Stomach (tissue), 9 donors: ENCODE measurements around the gene TEAD3. TPM values are rescaled to one million over a fixed set of nuclear protein-coding genes. Genes with fewer than 3 reads are reported as not detected.

Experiments used
- DNase-seq, 2 donors: peaks; one replicate each; pipeline versions ENCODE4 v3.0.0 to v3.0.0-alpha.2; 2013 to 2019
- H3K27ac ChIP-seq, 5 donors: fragments of 200-600 bp in 4 of 5; sonication (generic) in 4 of 5; one replicate each; pipeline ENCODE4 v1.5.1; 2013 to 2019; ENCODE audit warnings: mild to moderate bottlenecking in 1 of 5, moderate library complexity in 1 of 5
- H3K27me3 ChIP-seq, 3 donors: fragments of 200-600 bp; sonication (generic); one replicate each; pipeline ENCODE4 v1.5.1; 2017 to 2019; ENCODE audit warnings: mixed run types in 1 of 3
- H3K36me3 ChIP-seq, 4 donors: fragments of 200-600 bp; sonication (generic); 1 replicate in 3 of 4; 2 replicates in 1 of 4; pipeline ENCODE4 v1.5.1; 2016 to 2019
- H3K4me1 ChIP-seq, 4 donors: fragments of 200-600 bp; sonication (generic); one replicate each; pipeline ENCODE4 v1.5.1; 2016 to 2019
- H3K4me3 ChIP-seq, 4 donors: fragments of 200-600 bp; sonication (generic) in 3 of 4; one replicate each; pipeline ENCODE4 v1.5.1; 2016 to 2019; ENCODE audit warnings: mild to moderate bottlenecking in 1 of 4
- H3K9me3 ChIP-seq, 4 donors: fragments of 200-600 bp; sonication (generic); one replicate each; pipeline ENCODE4 v1.5.1; 2016 to 2019
- EP300 ChIP-seq: sonication (generic); formaldehyde crosslinking; IDR thresholded peaks from one replicate; pipeline ENCODE4 v1.6.1; 2017; ENCODE audit warnings: antibody characterized with exemption
- POLR2A ChIP-seq, 4 donors: fragments of 450-650 bp; IDR thresholded peaks; one replicate each; pipeline ENCODE4 v1.6.1; 2016; ENCODE audit warnings: antibody characterized with exemption in 4 of 4, control low read depth in 2 of 4, mild to moderate bottlenecking in 1 of 4, moderate library complexity in 1 of 4
- POLR2AphosphoS5 ChIP-seq, 3 donors: sonication (generic); formaldehyde crosslinking; IDR thresholded peaks; one replicate each; pipeline ENCODE4 v1.6.1; 2016; ENCODE audit warnings: antibody characterized with exemption in 3 of 3
- WGBS, 5 donors: extraction: QIAGEN DNeasy Blood & Tissue Kit in 3 of 5; methylation state at CpG; one replicate each; pipeline versions ENCODE4 v1.1.5 to v1.1.7; 2013 to 2018; 5-methylcytosine and 5-hydroxymethylcytosine counted together
- intact Hi-C: fragments of 100-400 bp; cut with DNase I; formaldehyde crosslinking; loops from one replicate; pipeline ENCODE4 v1.15.1; 2023; ENCODE audit warnings: low total_unique reads
- polyA plus RNA-seq, 3 donors: library from polyadenylated mRNA; stranded (reverse); fragments of 200-250 nt; gene quantifications; one replicate each; pipeline ENCODE4 v1.2.3, GENCODE V29; 2013
- total RNA-seq, 5 donors: library from RNA; depleted of rRNA; stranded (reverse); fragments of >200 nt; gene quantifications; one replicate each; pipeline versions ENCODE4 v1.1.0 to v1.2.3, GENCODE V29; 2014 to 2016
- TF ChIP-seq, protein P1 (sequence below), 7 experiments: fragments of 450-650 bp in 4 of 7; fragments of 200-600 bp in 3 of 7; sonication (generic) in 3 of 7; IDR thresholded peaks; one replicate each; pipeline ENCODE4 v1.5.1; 2016 to 2019; ENCODE audit warnings: antibody characterized with exemption in 7 of 7, control low read depth in 2 of 7, mild to moderate bottlenecking in 1 of 7
- donor health status: healthy with polysubstance abuse.
- donor health status: Bipolar disorder and iron deficiency.
- donor health status: healthy.

Gene TEAD3
- total and polyA plus RNA-seq, 8 donors, result 13.0 to 49.1 (median 18.9) TPM

DNA sequence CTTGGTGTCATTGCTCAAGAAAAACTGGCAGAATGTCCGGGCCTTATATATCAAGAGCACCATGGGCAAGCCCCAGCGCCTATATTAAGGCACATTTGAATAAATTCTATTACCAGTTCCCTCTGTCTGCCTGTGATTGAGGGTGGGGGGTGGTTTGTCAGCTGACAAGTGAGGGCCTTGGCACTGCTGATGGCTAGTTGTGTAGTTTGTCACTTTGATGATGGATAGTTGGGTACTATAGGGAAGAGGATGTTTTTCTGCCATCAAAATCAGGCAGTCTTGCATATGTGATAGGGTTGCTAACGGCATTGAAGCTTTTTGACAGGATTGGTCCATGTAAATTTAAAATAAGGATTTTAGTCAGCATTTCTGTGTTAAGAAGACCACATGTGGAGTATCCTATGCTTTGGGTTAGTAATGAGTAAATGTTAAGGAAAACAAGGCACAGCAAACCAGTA is 26.2 kb downstream of the TEAD3 start:
- Histone ChIP-seq H3K9me3 (no peaks in the 10 kb centered on the region), H3K36me3 (peaks cover 36 to 72% (median 64%) of the 10 kb centered on the region in 4 donors), H3K4me1 (peaks cover 20 to 54% (median 39%) of the 10 kb centered on the region in 4 donors), H3K27me3 (no peaks in the 10 kb centered on the region), H3K27ac (peak overlapping the region in 4 of 5 donors; percentile 91 to 95 (median 92)), H3K4me3 (peak overlapping the region in 2 of 4 donors; percentile 83 to 92)
- no peak for DNase-seq
- no peak for TF ChIP-seq POLR2AphosphoS5 (IDR thresholded peaks at IDR 0.05)
- intact Hi-C loops, result no loop called here
- WGBS, 5 donors, result 43 to 59% (median 57%) methylated on average over 3 of the region's 3 CpGs

DNA sequence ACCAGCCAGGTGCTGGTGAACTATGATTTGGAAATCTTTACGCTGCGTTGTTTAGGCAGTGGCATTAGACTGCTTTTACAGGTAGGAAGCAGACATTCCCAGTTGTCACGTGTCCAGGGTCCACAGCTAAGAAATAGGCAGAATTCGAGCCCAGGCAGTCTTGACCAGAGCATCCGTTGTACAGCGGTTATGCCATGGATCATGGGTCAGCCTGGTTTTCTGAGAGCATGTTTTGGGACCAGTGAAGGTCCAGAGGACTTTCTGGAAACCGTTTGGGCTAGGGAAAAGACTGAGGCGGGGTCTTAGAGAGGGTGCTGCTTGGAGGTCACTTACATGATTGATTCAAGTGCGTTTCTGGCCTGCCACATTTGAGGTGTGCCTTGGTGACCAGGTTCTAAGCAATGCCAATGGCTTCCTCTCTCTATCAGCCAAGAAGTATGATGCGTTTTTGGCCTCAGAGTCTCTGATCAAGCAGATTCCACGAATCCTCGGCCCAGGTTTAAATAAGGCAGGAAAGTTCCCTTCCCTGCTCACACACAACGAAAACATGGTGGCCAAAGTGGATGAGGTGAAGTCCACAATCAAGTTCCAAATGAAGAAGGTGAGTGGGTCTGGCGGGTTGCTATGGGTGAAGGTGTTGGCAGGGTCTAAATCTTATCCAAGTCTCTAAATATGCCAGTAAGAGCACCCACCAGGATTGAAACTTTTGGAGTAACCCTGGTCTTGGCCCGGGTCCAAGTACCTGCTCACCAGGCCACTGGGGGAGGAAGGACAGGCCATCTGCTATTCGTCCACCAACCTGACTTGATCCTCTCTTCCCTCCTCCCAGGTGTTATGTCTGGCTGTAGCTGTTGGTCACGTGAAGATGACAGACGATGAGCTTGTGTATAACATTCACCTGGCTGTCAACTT is 26.9 kb downstream of the TEAD3 start:
- no peaks in the 10 kb centered on the region for H3K27me3 ChIP-seq
- H3K4me3 ChIP-seq, result peak overlapping the region; percentile 77 to 92 (median 87)
- no peaks in the 10 kb centered on the region for H3K9me3 ChIP-seq
- H3K36me3 ChIP-seq, result peaks cover 31 to 65% (median 57%) of the 10 kb centered on the region in 4 donors
- DNase-seq, result peak; percentile 39 to 55
- peak overlapping the region in 4 of 5 donors; percentile 91 to 95 (median 92) for H3K27ac ChIP-seq
- intact Hi-C loops, result no loop called here
- 24 to 33% (median 29%) methylated on average over 17 to 18 of the region's 18 CpGs for WGBS, 5 donors
- TF ChIP-seq POLR2AphosphoS5 (IDR thresholded peaks at IDR 0.05), result peak in 1 of 3 donors; percentile 42
- TF ChIP-seq POLR2A (IDR thresholded peaks at IDR 0.05), result no peak
- H3K4me1 ChIP-seq, result peaks cover 20 to 54% (median 39%) of the 10 kb centered on the region in 4 donors

DNA sequence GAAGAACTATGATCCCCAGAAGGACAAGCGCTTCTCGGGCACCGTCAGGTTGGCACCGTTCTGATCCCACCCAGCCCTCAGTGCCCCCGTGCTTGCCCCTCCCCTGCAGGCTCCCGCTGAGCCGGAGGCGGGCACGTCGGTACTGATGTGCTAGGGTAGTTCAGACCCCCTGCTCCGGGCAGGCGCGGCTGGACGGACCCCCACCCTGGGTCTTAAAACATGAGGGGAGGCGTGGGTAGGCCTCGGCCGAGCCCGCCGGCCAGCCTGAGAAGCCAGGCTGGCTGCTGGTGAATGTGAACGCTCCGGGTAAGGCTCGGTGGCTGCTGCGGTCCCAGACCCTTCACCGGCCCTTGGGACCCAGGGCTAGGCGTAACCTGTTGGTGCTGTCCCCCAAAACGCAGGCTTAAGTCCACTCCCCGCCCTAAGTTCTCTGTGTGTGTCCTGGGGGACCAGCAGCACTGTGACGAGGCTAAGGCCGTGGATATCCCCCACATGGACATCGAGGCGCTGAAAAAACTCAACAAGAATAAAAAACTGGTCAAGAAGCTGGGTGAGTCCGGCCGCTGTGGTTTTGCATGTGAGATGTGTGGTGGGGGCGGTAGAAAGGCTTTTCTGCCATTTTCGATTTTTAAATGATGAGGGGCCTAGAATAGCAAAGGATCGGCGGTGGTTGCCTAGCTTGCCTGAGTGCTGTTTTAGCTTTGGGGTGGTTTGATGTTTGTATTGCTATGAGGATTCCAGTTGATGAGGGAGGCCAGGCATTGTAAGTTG is 27.7 kb downstream of the TEAD3 start:
- H3K27ac ChIP-seq, result peak overlapping the region; percentile 90 to 95 (median 92)
- TF ChIP-seq POLR2AphosphoS5 (IDR thresholded peaks at IDR 0.05) (no peak), POLR2A (IDR thresholded peaks at IDR 0.05) (no peak), EP300 (no peak)
- TF ChIP-seq, protein P1, sequence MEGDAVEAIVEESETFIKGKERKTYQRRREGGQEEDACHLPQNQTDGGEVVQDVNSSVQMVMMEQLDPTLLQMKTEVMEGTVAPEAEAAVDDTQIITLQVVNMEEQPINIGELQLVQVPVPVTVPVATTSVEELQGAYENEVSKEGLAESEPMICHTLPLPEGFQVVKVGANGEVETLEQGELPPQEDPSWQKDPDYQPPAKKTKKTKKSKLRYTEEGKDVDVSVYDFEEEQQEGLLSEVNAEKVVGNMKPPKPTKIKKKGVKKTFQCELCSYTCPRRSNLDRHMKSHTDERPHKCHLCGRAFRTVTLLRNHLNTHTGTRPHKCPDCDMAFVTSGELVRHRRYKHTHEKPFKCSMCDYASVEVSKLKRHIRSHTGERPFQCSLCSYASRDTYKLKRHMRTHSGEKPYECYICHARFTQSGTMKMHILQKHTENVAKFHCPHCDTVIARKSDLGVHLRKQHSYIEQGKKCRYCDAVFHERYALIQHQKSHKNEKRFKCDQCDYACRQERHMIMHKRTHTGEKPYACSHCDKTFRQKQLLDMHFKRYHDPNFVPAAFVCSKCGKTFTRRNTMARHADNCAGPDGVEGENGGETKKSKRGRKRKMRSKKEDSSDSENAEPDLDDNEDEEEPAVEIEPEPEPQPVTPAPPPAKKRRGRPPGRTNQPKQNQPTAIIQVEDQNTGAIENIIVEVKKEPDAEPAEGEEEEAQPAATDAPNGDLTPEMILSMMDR (IDR thresholded peaks at IDR 0.05), result no peak
- no peak for DNase-seq
- peak overlapping the region; percentile 77 to 92 (median 87) for H3K4me3 ChIP-seq
- 1 to 6% (median 2%) methylated on average over 18 to 37 of the region's 37 CpGs for WGBS, 5 donors
- H3K27me3 ChIP-seq, result no peaks in the 10 kb centered on the region
- no peaks in the 10 kb centered on the region for H3K9me3 ChIP-seq
- peaks cover 20 to 54% (median 39%) of the 10 kb centered on the region in 4 donors for H3K4me1 ChIP-seq
- peaks cover 23 to 57% (median 49%) of the 10 kb centered on the region in 4 donors for H3K36me3 ChIP-seq
- intact Hi-C loops, result no loop called here

DNA sequence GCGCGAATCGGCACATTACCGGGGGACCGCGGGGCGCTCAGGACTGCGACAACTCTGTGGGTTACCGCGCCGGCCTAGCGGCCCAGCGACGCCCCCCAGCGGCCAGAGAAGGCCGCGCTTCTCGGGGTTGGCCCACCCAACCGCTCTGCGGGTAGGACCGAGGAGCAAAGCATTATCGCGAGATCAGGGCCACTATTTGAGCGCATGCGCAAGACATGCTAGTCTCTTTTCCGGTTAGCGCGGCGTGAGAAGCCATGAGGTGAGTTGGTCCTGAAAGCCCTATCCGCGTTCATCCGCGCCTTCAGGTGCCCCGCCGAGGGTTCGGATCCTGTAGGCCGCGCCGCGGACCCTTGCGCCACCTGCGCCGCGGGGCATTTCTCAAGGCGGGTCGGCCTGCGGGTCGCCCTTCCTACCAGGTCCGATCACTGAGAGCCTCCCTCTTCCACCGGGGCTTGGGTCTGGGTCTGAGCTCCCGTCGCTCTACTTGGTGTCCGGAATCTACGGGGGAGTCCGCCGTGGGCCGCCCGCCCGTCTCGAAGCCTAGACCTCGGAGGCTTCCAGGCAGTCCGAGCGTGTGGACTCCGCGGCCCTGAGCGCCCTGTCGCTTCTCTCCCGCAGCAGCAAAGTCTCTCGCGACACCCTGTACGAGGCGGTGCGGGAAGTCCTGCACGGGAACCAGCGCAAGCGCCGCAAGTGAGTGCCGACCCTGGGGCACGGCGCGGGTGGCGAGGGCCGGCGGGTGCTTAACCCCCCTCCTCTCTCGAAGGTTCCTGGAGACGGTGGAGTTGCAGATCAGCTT is 28.5 kb downstream of the TEAD3 start, which contains the start of gene RPL10A:
Gene RPL10A (plus strand): TSS at position 221 of the 799 bp plus-strand sequence. CDS start 34 bp downstream, at position 255.
- peaks cover 23 to 50% (median 43%) of the 10 kb centered on the region in 4 donors for H3K36me3 ChIP-seq
- peak in 2 of 4 donors; percentile 65 to 85 for TF ChIP-seq POLR2A (IDR thresholded peaks at IDR 0.05)
- peak; percentile 94 to 99 (median 97) for TF ChIP-seq POLR2AphosphoS5 (IDR thresholded peaks at IDR 0.05)
- no peak for TF ChIP-seq EP300
- TF ChIP-seq, protein P1 (IDR thresholded peaks at IDR 0.05), result peak in 5 of 7 experiments; percentile 91 to 97 (median 95)
- no peaks in the 10 kb centered on the region for H3K27me3 ChIP-seq
- 0 to 1% (median 0%) methylated on average over 32 to 86 of the region's 86 CpGs for WGBS, 5 donors
- peak; percentile 97 to 99 for DNase-seq
- peaks cover 20 to 54% (median 39%) of the 10 kb centered on the region in 4 donors for H3K4me1 ChIP-seq
- peak within 1 kb of the TSS; percentile 77 to 92 (median 87) for H3K4me3 ChIP-seq
- intact Hi-C loops, result no loop called here
- peak within 1 kb of the TSS; percentile 90 to 95 (median 92) for H3K27ac ChIP-seq
- no peaks in the 10 kb centered on the region for H3K9me3 ChIP-seq
